C1 segment of cervical spinal cord (tissue), 14 donors: ENCODE data around the gene LRRTM4.
A peak's percentile ranks its signal among the peaks of the same experiment; 100 is the strongest.
"Not testable (repeated sequence)": the region's sequence is repeated elsewhere in the genome, so short reads cannot be mapped to it uniquely, and the experiment has no call there.

Source experiments
- DNase-seq, 14 donors: peaks; one replicate each; lab custom pipeline; 2025; lab: John Stamatoyannopoulos, UW

The LRRTM4 gene

GRCh38 chr2:77314721-77315120 is 207.5 kb downstream of the LRRTM4 start:
- DNase-seq: peak in 1 of 14 donors; percentile 1

- no peak for DNase-seq
Observed at GRCh38 chr2:77310416-77310815, 211.8 kb downstream of the LRRTM4 start.

- no peak for DNase-seq
Observed at GRCh38 chr2:77309725-77310124, 212.5 kb downstream of the LRRTM4 start.

GRCh38 chr2:77301441-77301840 is 220.7 kb downstream of the LRRTM4 start:
- no peak for DNase-seq

- DNase-seq: no peak
Observed at GRCh38 chr2:77296791-77297190, 225.4 kb downstream of the LRRTM4 start.

- DNase-seq: no peak
Observed at GRCh38 chr2:77294474-77294873, 227.7 kb downstream of the LRRTM4 start.

GRCh38 chr2:77284353-77284752 is 237.8 kb downstream of the LRRTM4 start:
- no peak for DNase-seq

GRCh38 chr2:77271262-77271661 is 250.9 kb downstream of the LRRTM4 start:
- no peak for DNase-seq

GRCh38 chr2:77270433-77270832 is 251.7 kb downstream of the LRRTM4 start:
- DNase-seq: no peak

GRCh38 chr2:77268626-77269025 is 253.6 kb downstream of the LRRTM4 start:
- DNase-seq: no peak

- DNase-seq: no peak
Observed at GRCh38 chr2:77232909-77233425, 289.2 kb downstream of the LRRTM4 start.

GRCh38 chr2:77228391-77228790 is 293.8 kb downstream of the LRRTM4 start:
- DNase-seq: no peak

GRCh38 chr2:77210725-77211124 is 311.5 kb downstream of the LRRTM4 start:
- no peak for DNase-seq

GRCh38 chr2:77207331-77207730 is 314.8 kb downstream of the LRRTM4 start:
- no peak for DNase-seq

- DNase-seq: no peak
Observed at GRCh38 chr2:77201755-77202154, 320.4 kb downstream of the LRRTM4 start.

- DNase-seq: no peak
Observed at GRCh38 chr2:77199411-77199810, 322.8 kb downstream of the LRRTM4 start.

GRCh38 chr2:77193858-77194448 is 328.2 kb downstream of the LRRTM4 start:
- DNase-seq: no peak

- no peak for DNase-seq
Observed at GRCh38 chr2:77192811-77193289, 329.3 kb downstream of the LRRTM4 start.

GRCh38 chr2:77191665-77192064 is 330.5 kb downstream of the LRRTM4 start:
- DNase-seq: no peak

- DNase-seq: no peak
Observed at GRCh38 chr2:77190721-77191346, 331.3 kb downstream of the LRRTM4 start.

GRCh38 chr2:77185052-77185451 is 337.1 kb downstream of the LRRTM4 start:
- DNase-seq: no peak

- DNase-seq: no peak
Observed at GRCh38 chr2:77179297-77179696, 342.9 kb downstream of the LRRTM4 start.

GRCh38 chr2:77175266-77175780 is 346.9 kb downstream of the LRRTM4 start:
- DNase-seq: not testable (repeated sequence)
